ENCODE results near the gene CECR2. TPM values are rescaled to one million over a fixed set of nuclear protein-coding genes. Genes with fewer than 3 reads are reported as not detected.

Gene CECR2
- polyA plus RNA-seq, 1 donor from 2014 or later = 2.1 TPM

GRCh38 chr22:17443405-17444203 is 74.3 kb downstream of the CECR2 start:
- Histone ChIP-seq H3K27me3 (ENCODE audit: insufficient read depth, low read depth, low read length) (no peaks in the 10 kb centered on the region), H3F3A (ENCODE audit: insufficient read depth, low read length, poor library complexity, severe bottlenecking) (no peaks in the 10 kb centered on the region), H3K79me2 (replicated peaks; ENCODE audit: insufficient read depth, low read length) (peaks cover 17% of the 10 kb centered on the region), H3K36me3 (ENCODE audit: insufficient read depth, low read length) (no peaks in the 10 kb centered on the region), H3K9me2 (ENCODE audit: insufficient read depth, low read length) (no peaks in the 10 kb centered on the region), H2AFZ (ENCODE audit: low read depth, low read length) (no peak overlapping the region), H3K4me2 (ENCODE audit: low read length) (no peak overlapping the region), H4K20me1 (ENCODE audit: insufficient read depth) (no peaks in the 10 kb centered on the region), H3K4me3 (ENCODE audit: low read length) (no peak overlapping the region), H3K9ac (ENCODE audit: low read length) (no peak overlapping the region), H3K27ac (ENCODE audit: low read length) (no peak overlapping the region), H3K9me3 (ENCODE audit: low read length) (no peaks in the 10 kb centered on the region)
- TF ChIP-seq MXI1 (conservative IDR thresholded peaks at IDR 0.05; ENCODE audit: poor library complexity, severe bottlenecking) (no peak), POLR2AphosphoS5 (IDR thresholded peaks at IDR 0.05) (no peak), CTCF (IDR thresholded peaks at IDR 0.05; ENCODE audit: poor library complexity, severe bottlenecking) (no peak), SMC3 (conservative IDR thresholded peaks at IDR 0.05; ENCODE audit: poor library complexity) (no peak), EZH2 (IDR thresholded peaks at IDR 0.05; ENCODE audit: borderline replicate concordance, insufficient read depth, low read length, poor library complexity, severe bottlenecking) (no peak), REST (IDR thresholded peaks at IDR 0.05; ENCODE audit: borderline replicate concordance) (no peak), RAD21 (conservative IDR thresholded peaks at IDR 0.05) (no peak), TAF1 (IDR thresholded peaks at IDR 0.05; ENCODE audit: low read depth) (no peak), EP300 (conservative IDR thresholded peaks at IDR 0.05; ENCODE audit: poor library complexity, severe bottlenecking) (no peak)

GRCh38 chr22:17444204-17444504 is 74.9 kb downstream of the CECR2 start:
- Histone ChIP-seq H3K79me2 (replicated peaks; ENCODE audit: insufficient read depth, low read length) (peaks cover 13% of the 10 kb centered on the region), H4K20me1 (ENCODE audit: insufficient read depth) (no peaks in the 10 kb centered on the region)
- TF ChIP-seq CTCF (IDR thresholded peaks at IDR 0.05; ENCODE audit: poor library complexity, severe bottlenecking) = no peak
- TF ChIP-seq MXI1 (conservative IDR thresholded peaks at IDR 0.05; ENCODE audit: poor library complexity, severe bottlenecking) = no peak
- no peak for TF ChIP-seq TAF1 (IDR thresholded peaks at IDR 0.05; ENCODE audit: low read depth)
- TF ChIP-seq SMC3 (conservative IDR thresholded peaks at IDR 0.05; ENCODE audit: poor library complexity) = no peak
- no peak for TF ChIP-seq REST (IDR thresholded peaks at IDR 0.05; ENCODE audit: borderline replicate concordance)
- no peak for TF ChIP-seq POLR2AphosphoS5 (IDR thresholded peaks at IDR 0.05)
- TF ChIP-seq RAD21 (conservative IDR thresholded peaks at IDR 0.05) = no peak
- no peak for TF ChIP-seq EZH2 (IDR thresholded peaks at IDR 0.05; ENCODE audit: borderline replicate concordance, insufficient read depth, low read length, poor library complexity, severe bottlenecking)
- TF ChIP-seq EP300 (conservative IDR thresholded peaks at IDR 0.05; ENCODE audit: poor library complexity, severe bottlenecking) = no peak

More at GRCh38 chr22:17444204-17444504, 74.9 kb downstream of the CECR2 start:
- no peak overlapping the region for H3K4me2 ChIP-seq (ENCODE audit: low read length)
- no peaks in the 10 kb centered on the region for H3K9me2 ChIP-seq (ENCODE audit: insufficient read depth, low read length)
- H3K36me3 ChIP-seq (ENCODE audit: insufficient read depth, low read length) = no peaks in the 10 kb centered on the region
- no peak overlapping the region for H3K4me3 ChIP-seq (ENCODE audit: low read length)
- H3K9ac ChIP-seq (ENCODE audit: low read length) = no peak overlapping the region
- H3F3A ChIP-seq (ENCODE audit: insufficient read depth, low read length, poor library complexity, severe bottlenecking) = no peaks in the 10 kb centered on the region
- no peaks in the 10 kb centered on the region for H3K27me3 ChIP-seq (ENCODE audit: insufficient read depth, low read depth, low read length)
- H3K9me3 ChIP-seq (ENCODE audit: low read length) = no peaks in the 10 kb centered on the region
- H3K27ac ChIP-seq (ENCODE audit: low read length) = no peak overlapping the region
- H2AFZ ChIP-seq (ENCODE audit: low read depth, low read length) = no peak overlapping the region
